ENCODE data around the gene SLC9B1.
"Not testable (repeated sequence)": the region's sequence is repeated elsewhere in the genome, so short reads cannot be mapped to it uniquely, and the experiment has no call there.

Gene SLC9B1

GRCh38 chr4:103011378-103012025, 8.0 kb downstream of the SLC9B1 start:
- H3K9ac ChIP-seq (ENCODE audit: low read depth in 1 of 2, low read length in 2 of 2), result no peak overlapping the region
- H3K4me3 ChIP-seq (ENCODE audit: low read length in 2 of 2), result no peak overlapping the region
- H3K4me1 ChIP-seq (ENCODE audit: control insufficient read depth in 2 of 2, insufficient read depth in 2 of 2, low read length in 2 of 2), result peaks cover 0 to 20% of the 10 kb centered on the region in 2 donors
- peak overlapping the region; percentile 4 to 65 for H3K27ac ChIP-seq (ENCODE audit: low read depth in 2 of 2, low read length in 2 of 2)
- no peaks in the 10 kb centered on the region for H3K27me3 ChIP-seq (ENCODE audit: control insufficient read depth in 2 of 2, insufficient read depth in 2 of 2, low read length in 2 of 2)
- no peaks in the 10 kb centered on the region for H3K9me3 ChIP-seq (ENCODE audit: control insufficient read depth in 2 of 2, low read length in 2 of 2)
- no peaks in the 10 kb centered on the region for H3K36me3 ChIP-seq (ENCODE audit: control insufficient read depth in 2 of 2, insufficient read depth in 2 of 2, low read length in 2 of 2)

DNA sequence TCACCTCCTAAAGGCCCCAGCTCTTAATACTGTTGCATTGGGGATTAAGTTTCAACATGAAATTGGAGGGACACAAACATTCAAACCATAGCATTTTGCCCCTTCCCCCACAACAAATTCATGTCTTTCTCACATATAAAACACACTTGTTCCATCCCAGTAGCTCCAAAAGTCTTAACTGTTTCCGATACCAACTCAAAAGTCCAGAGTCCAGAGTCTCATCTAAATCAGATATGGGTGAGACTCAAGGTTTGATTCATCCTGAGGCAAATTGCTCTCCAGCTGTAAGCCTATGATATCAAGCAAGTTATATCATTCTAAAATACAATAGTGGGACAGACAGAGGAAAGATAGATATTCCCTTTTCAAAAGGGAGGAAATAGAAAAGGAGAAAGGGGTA, 8.7 kb downstream of the SLC9B1 start:
- no peak overlapping the region for H3K9ac ChIP-seq (ENCODE audit: low read depth in 1 of 2, low read length in 2 of 2)
- no peaks in the 10 kb centered on the region for H3K36me3 ChIP-seq (ENCODE audit: control insufficient read depth in 2 of 2, insufficient read depth in 2 of 2, low read length in 2 of 2)
- H3K4me1 ChIP-seq (ENCODE audit: control insufficient read depth in 2 of 2, insufficient read depth in 2 of 2, low read length in 2 of 2), result peaks cover 0 to 20% of the 10 kb centered on the region in 2 donors
- no peaks in the 10 kb centered on the region for H3K27me3 ChIP-seq (ENCODE audit: control insufficient read depth in 2 of 2, insufficient read depth in 2 of 2, low read length in 2 of 2)
- H3K9me3 ChIP-seq (ENCODE audit: control insufficient read depth in 2 of 2, low read length in 2 of 2), result no peaks in the 10 kb centered on the region
- no peak overlapping the region for H3K4me3 ChIP-seq (ENCODE audit: low read length in 2 of 2)
- H3K27ac ChIP-seq (ENCODE audit: low read depth in 2 of 2, low read length in 2 of 2), result no peak overlapping the region

GRCh38 chr4:103008875-103009729, 10.4 kb downstream of the SLC9B1 start:
- H3K27ac ChIP-seq (ENCODE audit: low read depth in 2 of 2, low read length in 2 of 2), result no peak overlapping the region
- H3K4me3 ChIP-seq (ENCODE audit: low read length in 2 of 2), result no peak overlapping the region
- no peaks in the 10 kb centered on the region for H3K27me3 ChIP-seq (ENCODE audit: control insufficient read depth in 2 of 2, insufficient read depth in 2 of 2, low read length in 2 of 2)
- no peak overlapping the region for H3K9ac ChIP-seq (ENCODE audit: low read depth in 1 of 2, low read length in 2 of 2)
- no peaks in the 10 kb centered on the region for H3K36me3 ChIP-seq (ENCODE audit: control insufficient read depth in 2 of 2, insufficient read depth in 2 of 2, low read length in 2 of 2)
- H3K4me1 ChIP-seq (ENCODE audit: control insufficient read depth in 2 of 2, insufficient read depth in 2 of 2, low read length in 2 of 2), result peaks cover 0 to 20% of the 10 kb centered on the region in 2 donors
- H3K9me3 ChIP-seq (ENCODE audit: control insufficient read depth in 2 of 2, low read length in 2 of 2), result no peaks in the 10 kb centered on the region

GRCh38 chr4:103002551-103002950, 17.0 kb downstream of the SLC9B1 start:
- Histone ChIP-seq H3K9ac (ENCODE audit: low read depth in 1 of 2, low read length in 2 of 2) (no peak overlapping the region), H3K4me1 (ENCODE audit: control insufficient read depth in 2 of 2, insufficient read depth in 2 of 2, low read length in 2 of 2) (no peaks in the 10 kb centered on the region), H3K4me3 (ENCODE audit: low read length in 2 of 2) (no peak overlapping the region), H3K9me3 (ENCODE audit: control insufficient read depth in 2 of 2, low read length in 2 of 2) (no peaks in the 10 kb centered on the region), H3K27me3 (ENCODE audit: control insufficient read depth in 2 of 2, insufficient read depth in 2 of 2, low read length in 2 of 2) (no peaks in the 10 kb centered on the region), H3K27ac (ENCODE audit: low read depth in 2 of 2, low read length in 2 of 2) (no peak overlapping the region), H3K36me3 (ENCODE audit: control insufficient read depth in 2 of 2, insufficient read depth in 2 of 2, low read length in 2 of 2) (no peaks in the 10 kb centered on the region)

DNA sequence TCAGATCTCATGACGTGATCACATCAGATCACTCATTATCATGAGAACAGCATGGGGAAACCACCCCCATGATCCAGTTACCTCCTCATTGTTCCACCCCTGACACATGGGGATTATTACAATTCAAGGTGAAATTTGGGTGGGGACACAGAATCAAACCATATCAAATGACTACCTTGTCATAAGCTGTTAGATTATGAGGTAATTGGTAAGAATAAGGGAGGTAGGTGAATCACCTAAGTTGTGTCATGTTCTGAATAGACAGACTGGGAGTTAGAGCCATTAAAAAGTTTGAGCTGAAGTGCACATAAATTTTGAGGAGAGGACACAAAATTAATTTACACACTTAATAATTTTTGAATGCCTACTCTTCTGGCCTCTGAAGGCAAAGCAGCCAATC, 24.7 kb downstream of the SLC9B1 start:
- Histone ChIP-seq H3K4me3 (ENCODE audit: low read length in 2 of 2) (no peak overlapping the region), H3K27ac (ENCODE audit: low read depth in 2 of 2, low read length in 2 of 2) (no peak overlapping the region), H3K9me3 (ENCODE audit: control insufficient read depth in 2 of 2, low read length in 2 of 2) (no peaks in the 10 kb centered on the region), H3K4me1 (ENCODE audit: control insufficient read depth in 2 of 2, insufficient read depth in 2 of 2, low read length in 2 of 2) (no peaks in the 10 kb centered on the region), H3K36me3 (ENCODE audit: control insufficient read depth in 2 of 2, insufficient read depth in 2 of 2, low read length in 2 of 2) (no peaks in the 10 kb centered on the region), H3K27me3 (ENCODE audit: control insufficient read depth in 2 of 2, insufficient read depth in 2 of 2, low read length in 2 of 2) (no peaks in the 10 kb centered on the region), H3K9ac (ENCODE audit: low read depth in 1 of 2, low read length in 2 of 2) (no peak overlapping the region)

DNA sequence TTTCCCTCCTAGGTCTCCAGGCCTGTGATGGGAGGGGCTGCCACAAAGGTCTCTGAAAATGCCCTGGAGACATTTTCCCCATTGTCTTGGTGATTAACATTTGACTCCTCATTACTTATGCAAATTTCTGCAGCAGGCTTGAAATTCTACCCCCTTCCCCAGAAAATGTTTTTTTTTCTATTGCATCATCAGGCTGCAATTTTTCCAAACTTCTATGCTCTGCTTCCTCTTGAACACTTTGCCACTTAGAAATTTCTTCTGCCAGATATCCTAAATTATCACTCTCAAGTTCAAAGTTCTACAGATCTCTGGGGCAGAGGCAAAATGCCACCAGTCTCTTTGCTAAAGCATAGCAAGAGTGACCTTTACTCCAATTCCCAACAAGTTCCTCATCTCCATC, 25.5 kb downstream of the SLC9B1 start:
- H3K27ac ChIP-seq (ENCODE audit: low read depth in 2 of 2, low read length in 2 of 2); H3K4me1 ChIP-seq (ENCODE audit: control insufficient read depth in 2 of 2, insufficient read depth in 2 of 2, low read length in 2 of 2); H3K27me3 ChIP-seq (ENCODE audit: control insufficient read depth in 2 of 2, insufficient read depth in 2 of 2, low read length in 2 of 2); H3K36me3 ChIP-seq (ENCODE audit: control insufficient read depth in 2 of 2, insufficient read depth in 2 of 2, low read length in 2 of 2); H3K9me3 ChIP-seq (ENCODE audit: control insufficient read depth in 2 of 2, low read length in 2 of 2); H3K4me3 ChIP-seq (ENCODE audit: low read length in 2 of 2); H3K9ac ChIP-seq (ENCODE audit: low read depth in 1 of 2, low read length in 2 of 2): not testable (repeated sequence)

- Histone ChIP-seq H3K27ac (ENCODE audit: low read depth in 2 of 2, low read length in 2 of 2) (no peak overlapping the region), H3K9ac (ENCODE audit: low read depth in 1 of 2, low read length in 2 of 2) (no peak overlapping the region), H3K4me3 (ENCODE audit: low read length in 2 of 2) (no peak overlapping the region), H3K4me1 (ENCODE audit: control insufficient read depth in 2 of 2, insufficient read depth in 2 of 2, low read length in 2 of 2) (no peaks in the 10 kb centered on the region), H3K9me3 (ENCODE audit: control insufficient read depth in 2 of 2, low read length in 2 of 2) (no peaks in the 10 kb centered on the region), H3K36me3 (ENCODE audit: control insufficient read depth in 2 of 2, insufficient read depth in 2 of 2, low read length in 2 of 2) (no peaks in the 10 kb centered on the region), H3K27me3 (ENCODE audit: control insufficient read depth in 2 of 2, insufficient read depth in 2 of 2, low read length in 2 of 2) (no peaks in the 10 kb centered on the region)
These were observed 31.0 kb downstream of the SLC9B1 start for GRCh38 chr4:102988429-102989020.

- no peak overlapping the region for H3K4me3 ChIP-seq (ENCODE audit: low read length in 2 of 2)
- no peak overlapping the region for H3K27ac ChIP-seq (ENCODE audit: low read depth in 2 of 2, low read length in 2 of 2)
- no peaks in the 10 kb centered on the region for H3K4me1 ChIP-seq (ENCODE audit: control insufficient read depth in 2 of 2, insufficient read depth in 2 of 2, low read length in 2 of 2)
- H3K9ac ChIP-seq (ENCODE audit: low read depth in 1 of 2, low read length in 2 of 2), result no peak overlapping the region
- no peaks in the 10 kb centered on the region for H3K27me3 ChIP-seq (ENCODE audit: control insufficient read depth in 2 of 2, insufficient read depth in 2 of 2, low read length in 2 of 2)
- H3K36me3 ChIP-seq (ENCODE audit: control insufficient read depth in 2 of 2, insufficient read depth in 2 of 2, low read length in 2 of 2), result no peaks in the 10 kb centered on the region
- no peaks in the 10 kb centered on the region for H3K9me3 ChIP-seq (ENCODE audit: control insufficient read depth in 2 of 2, low read length in 2 of 2)
These were observed 38.5 kb downstream of the SLC9B1 start for GRCh38 chr4:102981005-102981404.

- not testable (repeated sequence) for H3K4me3 ChIP-seq (ENCODE audit: low read length in 2 of 2); H3K27ac ChIP-seq (ENCODE audit: low read depth in 2 of 2, low read length in 2 of 2); H3K36me3 ChIP-seq (ENCODE audit: control insufficient read depth in 2 of 2, insufficient read depth in 2 of 2, low read length in 2 of 2); H3K9ac ChIP-seq (ENCODE audit: low read depth in 1 of 2, low read length in 2 of 2); H3K4me1 ChIP-seq (ENCODE audit: control insufficient read depth in 2 of 2, insufficient read depth in 2 of 2, low read length in 2 of 2); H3K9me3 ChIP-seq (ENCODE audit: control insufficient read depth in 2 of 2, low read length in 2 of 2); H3K27me3 ChIP-seq (ENCODE audit: control insufficient read depth in 2 of 2, insufficient read depth in 2 of 2, low read length in 2 of 2)
These were observed 57.7 kb downstream of the SLC9B1 start for GRCh38 chr4:102961813-102962212.

- no peak overlapping the region for H3K4me3 ChIP-seq (ENCODE audit: low read length in 2 of 2)
- H3K27me3 ChIP-seq (ENCODE audit: control insufficient read depth in 2 of 2, insufficient read depth in 2 of 2, low read length in 2 of 2), result no peaks in the 10 kb centered on the region
These were observed 60.0 kb downstream of the SLC9B1 start for GRCh38 chr4:102959496-102959895.

More at GRCh38 chr4:102959496-102959895, 60.0 kb downstream of the SLC9B1 start:
- no peaks in the 10 kb centered on the region for H3K4me1 ChIP-seq (ENCODE audit: control insufficient read depth in 2 of 2, insufficient read depth in 2 of 2, low read length in 2 of 2)
- H3K36me3 ChIP-seq (ENCODE audit: control insufficient read depth in 2 of 2, insufficient read depth in 2 of 2, low read length in 2 of 2), result no peaks in the 10 kb centered on the region
- H3K27ac ChIP-seq (ENCODE audit: low read depth in 2 of 2, low read length in 2 of 2), result no peak overlapping the region
- no peak overlapping the region for H3K9ac ChIP-seq (ENCODE audit: low read depth in 1 of 2, low read length in 2 of 2)
- no peaks in the 10 kb centered on the region for H3K9me3 ChIP-seq (ENCODE audit: control insufficient read depth in 2 of 2, low read length in 2 of 2)

Data from mucosa of rectum (tissue), 2 donors.